K562 (cell line): ENCODE data around the gene MIB2. TPM values are rescaled to one million over a fixed set of nuclear protein-coding genes. Genes with fewer than 3 reads are reported as not detected.
A peak's percentile ranks its signal among the peaks of the same experiment; 100 is the strongest.

Experiments
- BHLHE40 ChIP-seq: IDR thresholded peaks from 2 replicates; pipeline ENCODE4 v1.6.1; 2011; ENCODE audit warnings: low read length, improper control_type of control experiment
- CBFA2T2 ChIP-seq: fragments of 450-650 bp; conservative IDR thresholded peaks from 2 replicates; pipeline ENCODE4 v1.6.1; 2017; ENCODE audit warnings: mild to moderate bottlenecking
- CSDE1 ChIP-seq, 2 experiments: fragments of 450-650 bp; IDR thresholded peaks; 2 replicates each; pipeline ENCODE4 v1.6.1; 2016; ENCODE audit warnings: mild to moderate bottlenecking in 1 of 2
- ESRRA ChIP-seq: fragments of 450-650 bp; IDR thresholded peaks from 2 replicates; pipeline ENCODE4 v1.6.1; 2014; ENCODE audit warnings: low read depth, mild to moderate bottlenecking, moderate library complexity, borderline replicate concordance
- FOXK2 ChIP-seq, 2 experiments: fragments of 450-650 bp; IDR thresholded peaks in 1 of 2; conservative IDR thresholded peaks in 1 of 2; 2 replicates each; pipeline ENCODE4 v1.6.1; 2016; ENCODE audit warnings: low read depth in 2 of 2, mild to moderate bottlenecking in 1 of 2
- FOXM1 ChIP-seq, 2 experiments: fragments of 450-650 bp in 1 of 2; sonication (generic) in 1 of 2; formaldehyde crosslinking in 1 of 2; IDR thresholded peaks; 2 replicates each; pipeline versions ENCODE4 v1.6.1 to v1.9.0; 2017 to 2022; ENCODE audit warnings: low read depth in 2 of 2, mild to moderate bottlenecking in 2 of 2, missing genetic modification reagents in 1 of 2, moderate library complexity in 1 of 2
- IRF9 ChIP-seq: fragments of 450-650 bp; IDR thresholded peaks from 2 replicates; pipeline ENCODE4 v1.6.1; 2016; ENCODE audit warnings: missing biosample characterization, missing genetic modification characterization
- JUNB ChIP-seq: fragments of 450-650 bp; formaldehyde crosslinking; conservative IDR thresholded peaks from 2 replicates; pipeline ENCODE4 v1.4.0; 2020; ENCODE audit warnings: mild to moderate bottlenecking
- PTBP1 ChIP-seq: fragments of 200-400 bp; formaldehyde crosslinking; IDR thresholded peaks from 2 replicates; pipeline ENCODE4 v1.6.1; 2017; ENCODE audit warnings: low read depth, low read length
- SIN3A ChIP-seq, 2 experiments: fragments of 150-350 bp in 1 of 2; IDR thresholded peaks; 2 replicates each; pipeline ENCODE4 v1.6.1; 2011 to 2016; ENCODE audit warnings: borderline replicate concordance in 2 of 2, low read depth in 2 of 2, low read length in 2 of 2, mild to moderate bottlenecking in 2 of 2, moderate library complexity in 2 of 2; ENCODE audit not compliant: control insufficient read depth in 1 of 2
- STAT5A ChIP-seq: IDR thresholded peaks from 2 replicates; pipeline ENCODE4 v1.6.1; 2012; ENCODE audit warnings: low read length, inconsistent platforms, borderline replicate concordance
- TCF7L2 ChIP-seq: fragments of 150-350 bp; IDR thresholded peaks from 2 replicates; pipeline ENCODE4 v1.6.1; 2016; ENCODE audit warnings: low read depth, mild to moderate bottlenecking, low read length, moderate library complexity
- USF2 ChIP-seq: sonication (generic); formaldehyde crosslinking; IDR thresholded peaks from 2 replicates; pipeline ENCODE4 v1.5.0; 2020; ENCODE audit warnings: missing genetic modification reagents
- YY1 ChIP-seq, 3 experiments: IDR thresholded peaks; 2 replicates each; pipeline ENCODE4 v1.6.1; 2011; ENCODE audit warnings: low read length in 2 of 3, mild to moderate bottlenecking in 2 of 3, moderate library complexity in 2 of 3, borderline replicate concordance in 1 of 3, control low read depth in 1 of 3, low read depth in 1 of 3; ENCODE audit not compliant: insufficient read depth in 3 of 3, insufficient replicate concordance in 2 of 3, control insufficient read depth in 1 of 3, insufficient read length in 1 of 3; ENCODE audit errors: extremely low read depth in 1 of 3
- ZNF274 ChIP-seq: IDR thresholded peaks from 2 replicates; pipeline ENCODE4 v1.6.1; 2011; ENCODE audit warnings: low read depth, mild to moderate bottlenecking, low read length, moderate library complexity, borderline replicate concordance
- ZNF3 ChIP-seq: fragments of 250-450 bp; sonication (Bioruptor Pico); IDR thresholded peaks from 2 replicates; pipeline ENCODE4 v1.5.0; 2021; ENCODE audit warnings: mild to moderate bottlenecking, moderate library complexity
- ZNF551 ChIP-seq: fragments of 250-450 bp; sonication (Bioruptor Pico); IDR thresholded peaks from 2 replicates; pipeline ENCODE4 v1.5.0; 2021; ENCODE audit warnings: mild to moderate bottlenecking, moderate library complexity
- ZNF740 ChIP-seq, 3 experiments: fragments of 200-800 bp in 1 of 3; sonication (Bioruptor generic) in 1 of 3; sonication (generic) in 1 of 3; formaldehyde crosslinking in 1 of 3; IDR thresholded peaks; 2 replicates each; pipeline versions ENCODE4 v1.6.1 to v1.8.0; 2016 to 2022; ENCODE audit warnings: mild to moderate bottlenecking in 2 of 3, missing compliant biosample characterization in 2 of 3, missing genetic modification characterization in 2 of 3, missing genetic modification reagents in 1 of 3
- ZNF778 ChIP-seq: fragments of 450-650 bp; formaldehyde crosslinking; IDR thresholded peaks from 2 replicates; pipeline ENCODE4 v1.4.0; 2020; ENCODE audit warnings: mild to moderate bottlenecking, moderate library complexity
- polyA plus RNA-seq, 8 experiments: library from polyadenylated mRNA; depleted of rRNA in 4 of 8; stranded (reverse) in 5 of 8; unstranded in 3 of 8; fragments of >200 nt; fragmentation: Nextera tagmentation in 2 of 8; fragmentation: Illumina TruSeq in 1 of 8; extraction: Ambion mirVana in 2 of 8; extraction: Trizol in 1 of 8; gene quantifications; 2 replicates each; pipeline versions ENCODE4 v1.2.1 to v1.2.3, GENCODE V29; 2011 to 2014; ENCODE audit warnings: inconsistent platforms in 1 of 8, missing spikeins in 1 of 8
- total RNA-seq, 7 experiments: library from RNA; depleted of rRNA in 6 of 7; stranded (reverse); fragments of >200 nt in 6 of 7; fragmentation: Illumina TruSeq in 2 of 7; extraction: Trizol in 2 of 7; gene quantifications; 2 replicates each; pipeline versions ENCODE4 v1.2.1 to v1.2.3, GENCODE V29; 2011 to 2021; ENCODE audit warnings: low replicate concordance in 1 of 7
- TF ChIP-seq, protein P1 (sequence below): sonication (generic); formaldehyde crosslinking; IDR thresholded peaks from 2 replicates; pipeline ENCODE4 v1.4.0; 2020; ENCODE audit warnings: mild to moderate bottlenecking, missing genetic modification reagents

Gene MIB2
- total and polyA plus RNA-seq, 9 of the 15 experiments (the other 6 are each of a cell fraction or from before 2014, with no cell fraction given) = 0.04 to 17.0 (median 4.9) TPM; not detected in 1

DNA sequence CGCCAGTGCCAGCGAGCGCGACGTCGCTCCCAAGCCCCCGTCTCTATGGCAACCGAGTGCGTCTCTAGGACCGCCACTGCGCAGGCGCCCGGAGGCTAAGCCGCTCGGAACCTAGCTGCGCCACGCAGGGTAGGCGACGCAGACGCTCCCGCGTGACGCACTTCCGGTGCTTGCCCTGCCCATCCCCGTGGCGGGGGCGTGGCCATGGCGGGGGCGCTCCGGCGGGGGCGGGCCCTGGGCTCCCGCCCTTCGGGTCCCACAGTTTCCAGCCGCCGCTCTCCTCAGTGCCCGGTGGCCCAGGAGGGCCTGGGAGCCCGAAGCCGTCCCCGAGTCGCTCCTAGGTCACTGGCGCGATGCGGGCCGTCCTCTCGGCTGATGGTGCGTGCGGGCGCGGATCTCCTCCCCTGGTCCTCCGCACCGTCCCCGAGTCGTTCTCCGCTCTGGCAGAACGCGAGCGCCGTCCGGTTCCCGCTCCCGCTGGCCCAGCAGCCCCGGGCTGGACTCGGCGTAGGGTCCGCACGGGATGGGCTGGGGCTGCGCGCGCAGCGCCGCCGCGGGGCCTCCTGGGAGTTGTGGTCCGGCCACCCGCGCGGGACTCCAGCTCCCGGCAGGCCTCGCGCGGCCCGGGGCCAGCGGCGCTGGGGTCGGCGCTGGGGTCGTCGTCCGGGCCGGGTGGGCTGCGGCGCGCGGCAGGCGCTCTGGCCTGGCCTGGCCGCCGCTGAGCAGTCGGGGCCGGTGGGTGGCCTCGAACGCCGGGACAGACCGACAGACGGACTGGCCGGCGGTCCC lies at the start of gene MIB2 (continued):
- no peak for TF ChIP-seq IRF9 (tag)
- no peak for TF ChIP-seq ZNF740 (CRISPR knock-in tag; IDR thresholded peaks at IDR 0.05)
- no peak for TF ChIP-seq ZNF740 (tag; IDR thresholded peaks at IDR 0.05)
- no peak for TF ChIP-seq ZNF551 (CRISPR knock-in tag)
- 0 out of 2 replicates have a peak, but pooled peaks have one; percentile 28 for TF ChIP-seq STAT5A
- no peak for TF ChIP-seq FOXM1 (IDR thresholded peaks at IDR 0.05; ENCODE audit: low read depth)
- peak; percentile 98 for TF ChIP-seq FOXM1 (CRISPR knock-in tag; IDR thresholded peaks at IDR 0.05; ENCODE audit: low read depth)
- TF ChIP-seq FOXK2 (conservative IDR thresholded peaks at IDR 0.05 in 1 of 2, IDR thresholded peaks at IDR 0.05 in 1 of 2; ENCODE audit: low read depth in 2 of 2) = peak in 1 of 2 experiments; percentile 2; a peak in 1 of 4 replicates
- peak in 2 of 3 experiments; percentile 56 to 61 for TF ChIP-seq YY1 (IDR thresholded peaks at IDR 0.05; ENCODE audit: borderline replicate concordance in 1 of 3, control insufficient read depth in 1 of 3, extremely low read depth in 1 of 3, insufficient read depth in 3 of 3, insufficient read length in 1 of 3, insufficient replicate concordance in 2 of 3, low read depth in 1 of 3, low read length in 2 of 3)
- TF ChIP-seq ESRRA = peak; percentile 66; the same call in 1 of the 2 replicates
- TF ChIP-seq PTBP1 = no peak
- TF ChIP-seq CSDE1 (IDR thresholded peaks at IDR 0.05) = peak in 1 of 2 experiments; percentile 96; a peak in 1 of 4 replicates
- TF ChIP-seq ZNF778 = no peak
- no peak for TF ChIP-seq ZNF274
- TF ChIP-seq ZNF3 (CRISPR knock-in tag) = no peak
- peak; percentile 78 for TF ChIP-seq BHLHE40
- no peak for TF ChIP-seq JUNB (CRISPR knock-in tag)
- no peak for TF ChIP-seq CBFA2T2
- TF ChIP-seq, protein P1, sequence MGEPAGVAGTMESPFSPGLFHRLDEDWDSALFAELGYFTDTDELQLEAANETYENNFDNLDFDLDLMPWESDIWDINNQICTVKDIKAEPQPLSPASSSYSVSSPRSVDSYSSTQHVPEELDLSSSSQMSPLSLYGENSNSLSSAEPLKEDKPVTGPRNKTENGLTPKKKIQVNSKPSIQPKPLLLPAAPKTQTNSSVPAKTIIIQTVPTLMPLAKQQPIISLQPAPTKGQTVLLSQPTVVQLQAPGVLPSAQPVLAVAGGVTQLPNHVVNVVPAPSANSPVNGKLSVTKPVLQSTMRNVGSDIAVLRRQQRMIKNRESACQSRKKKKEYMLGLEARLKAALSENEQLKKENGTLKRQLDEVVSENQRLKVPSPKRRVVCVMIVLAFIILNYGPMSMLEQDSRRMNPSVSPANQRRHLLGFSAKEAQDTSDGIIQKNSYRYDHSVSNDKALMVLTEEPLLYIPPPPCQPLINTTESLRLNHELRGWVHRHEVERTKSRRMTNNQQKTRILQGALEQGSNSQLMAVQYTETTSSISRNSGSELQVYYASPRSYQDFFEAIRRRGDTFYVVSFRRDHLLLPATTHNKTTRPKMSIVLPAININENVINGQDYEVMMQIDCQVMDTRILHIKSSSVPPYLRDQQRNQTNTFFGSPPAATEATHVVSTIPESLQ (CRISPR knock-in tag) = 0 out of 2 replicates have a peak, but pooled peaks have one; percentile 84
- TF ChIP-seq TCF7L2 = no peak
- peak; percentile 93 to 98; a peak in 3 of 4 replicates for TF ChIP-seq SIN3A (IDR thresholded peaks at IDR 0.05; ENCODE audit: borderline replicate concordance in 2 of 2, control insufficient read depth in 1 of 2, low read depth in 2 of 2, low read length in 2 of 2)
- no peak for TF ChIP-seq USF2 (CRISPR knock-in tag)
